HUDEP-2 (cell line): ENCODE measurements around the gene AKR7A3.

ENCODE experiments used
- DNase-seq, 76 experiments: peaks; one replicate each; lab custom pipeline; 2025; ENCODE audit not compliant: unreplicated experiment in 76 of 76; lab: John Stamatoyannopoulos, UW

The AKR7A3 gene

GRCh38 chr1:19288324-19289241, at the start of gene AKR7A3:
Gene AKR7A3 (minus strand): TSS chr1:19288770. CDS start chr1:19288709, 61 bp downstream.
- peak in 57 of 76 experiments; percentile 7 to 70 (median 43) for DNase-seq

GRCh38 chr1:19338323-19338762, 49.8 kb upstream of the AKR7A3 start:
- DNase-seq: no peak

- DNase-seq: no peak
Measured at GRCh38 chr1:19337289-19337688, 48.7 kb upstream of the AKR7A3 start.

GRCh38 chr1:19336543-19336942, 48.0 kb upstream of the AKR7A3 start:
- DNase-seq: no peak

GRCh38 chr1:19333587-19334354, 45.2 kb upstream of the AKR7A3 start:
- DNase-seq: no peak

GRCh38 chr1:19332832-19333231, 44.3 kb upstream of the AKR7A3 start:
- DNase-seq: no peak

GRCh38 chr1:19331262-19331878, 42.8 kb upstream of the AKR7A3 start:
- DNase-seq: no peak

GRCh38 chr1:19330449-19331135, 42.0 kb upstream of the AKR7A3 start:
- DNase-seq: no peak

- DNase-seq: no peak
Measured at GRCh38 chr1:19329611-19330010, 41.0 kb upstream of the AKR7A3 start.

- DNase-seq: no peak
Measured at GRCh38 chr1:19329188-19329587, 40.6 kb upstream of the AKR7A3 start.

GRCh38 chr1:19328486-19328885, 39.9 kb upstream of the AKR7A3 start:
- no peak for DNase-seq

- no peak for DNase-seq
Measured at GRCh38 chr1:19327736-19328135, 39.2 kb upstream of the AKR7A3 start.

GRCh38 chr1:19327301-19327700, 38.7 kb upstream of the AKR7A3 start:
- DNase-seq: no peak

GRCh38 chr1:19326748-19327065, 38.1 kb upstream of the AKR7A3 start:
- DNase-seq: no peak

GRCh38 chr1:19325958-19326747, 37.6 kb upstream of the AKR7A3 start:
- no peak for DNase-seq

- peak in 29 of 76 experiments; percentile 8 to 82 (median 35) for DNase-seq
Measured at GRCh38 chr1:19325368-19325957, 36.9 kb upstream of the AKR7A3 start.

- no peak for DNase-seq
Measured at GRCh38 chr1:19324665-19324990, 36.1 kb upstream of the AKR7A3 start.

- no peak for DNase-seq
Measured at GRCh38 chr1:19323987-19324664, 35.6 kb upstream of the AKR7A3 start.

GRCh38 chr1:19322481-19322880, 33.9 kb upstream of the AKR7A3 start:
- no peak for DNase-seq
